Gastroesophageal sphincter (tissue), 3 donors: ENCODE measurements around the gene PPP2R3C.

Experiments used
- EP300 ChIP-seq: sonication (generic); formaldehyde crosslinking; IDR thresholded peaks from one replicate; pipeline ENCODE4 v1.6.1; 2017; ENCODE audit warnings: antibody characterized with exemption, mild to moderate bottlenecking
- POLR2A ChIP-seq, 2 donors: fragments of 450-650 bp; IDR thresholded peaks; one replicate each; pipeline ENCODE4 v1.6.1; 2017; ENCODE audit warnings: antibody characterized with exemption in 2 of 2, mild to moderate bottlenecking in 2 of 2, moderate library complexity in 1 of 2
- TF ChIP-seq, protein P1 (sequence below), 4 experiments: fragments of 200-600 bp in 2 of 4; fragments of 450-650 bp in 2 of 4; sonication (generic) in 1 of 4; IDR thresholded peaks; one replicate each; pipeline ENCODE4 v1.5.1; 2017 to 2019; ENCODE audit warnings: antibody characterized with exemption in 4 of 4, mild to moderate bottlenecking in 2 of 4, moderate library complexity in 2 of 4

DNA sequence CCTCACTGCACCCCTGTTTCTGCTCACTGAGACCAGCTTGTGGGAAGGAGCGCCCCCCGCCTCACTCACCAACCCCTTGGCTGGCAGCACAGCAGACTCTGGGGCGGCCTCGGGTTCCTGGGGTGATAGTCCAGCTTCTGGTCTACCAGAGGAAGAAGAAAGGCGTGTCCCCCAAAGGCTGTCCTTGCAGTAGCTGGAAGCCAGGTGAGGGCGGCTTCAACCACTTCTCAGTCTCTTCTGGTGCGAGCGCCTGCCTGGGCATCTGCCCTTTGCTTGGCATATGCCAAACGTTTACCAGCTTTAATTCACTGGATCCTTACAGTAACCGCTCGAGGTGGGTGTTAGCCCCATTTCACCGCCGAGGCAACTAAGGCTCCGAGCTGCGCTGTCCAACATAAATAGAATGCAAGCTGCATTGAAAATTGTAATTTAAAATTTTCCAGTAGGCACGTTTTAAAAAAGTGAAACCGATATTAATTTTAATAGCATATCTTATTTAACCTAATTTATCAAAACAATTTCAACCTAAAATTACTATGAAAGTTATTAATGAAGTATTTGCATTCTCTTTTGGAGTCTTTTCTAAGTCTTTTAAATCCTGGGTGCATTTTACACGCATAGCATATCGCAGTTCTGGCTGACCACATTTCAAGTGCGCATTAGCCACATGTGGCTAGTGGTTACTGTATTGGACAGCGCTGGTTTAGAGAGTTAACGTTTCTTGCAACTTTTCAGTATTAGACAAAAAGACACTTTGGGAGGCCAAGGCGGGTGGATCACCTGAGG is 74.8 kb downstream of the PPP2R3C start:
- TF ChIP-seq, protein P1, sequence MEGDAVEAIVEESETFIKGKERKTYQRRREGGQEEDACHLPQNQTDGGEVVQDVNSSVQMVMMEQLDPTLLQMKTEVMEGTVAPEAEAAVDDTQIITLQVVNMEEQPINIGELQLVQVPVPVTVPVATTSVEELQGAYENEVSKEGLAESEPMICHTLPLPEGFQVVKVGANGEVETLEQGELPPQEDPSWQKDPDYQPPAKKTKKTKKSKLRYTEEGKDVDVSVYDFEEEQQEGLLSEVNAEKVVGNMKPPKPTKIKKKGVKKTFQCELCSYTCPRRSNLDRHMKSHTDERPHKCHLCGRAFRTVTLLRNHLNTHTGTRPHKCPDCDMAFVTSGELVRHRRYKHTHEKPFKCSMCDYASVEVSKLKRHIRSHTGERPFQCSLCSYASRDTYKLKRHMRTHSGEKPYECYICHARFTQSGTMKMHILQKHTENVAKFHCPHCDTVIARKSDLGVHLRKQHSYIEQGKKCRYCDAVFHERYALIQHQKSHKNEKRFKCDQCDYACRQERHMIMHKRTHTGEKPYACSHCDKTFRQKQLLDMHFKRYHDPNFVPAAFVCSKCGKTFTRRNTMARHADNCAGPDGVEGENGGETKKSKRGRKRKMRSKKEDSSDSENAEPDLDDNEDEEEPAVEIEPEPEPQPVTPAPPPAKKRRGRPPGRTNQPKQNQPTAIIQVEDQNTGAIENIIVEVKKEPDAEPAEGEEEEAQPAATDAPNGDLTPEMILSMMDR (IDR thresholded peaks at IDR 0.05): no peak
- no peak for TF ChIP-seq POLR2A (IDR thresholded peaks at IDR 0.05)
- TF ChIP-seq EP300: no peak
